ENCODE measurements around the gene ASGR2. TPM values are rescaled to one million over a fixed set of nuclear protein-coding genes. Genes with fewer than 3 reads are reported as not detected.

ASGR2 gene
- total and polyA plus RNA-seq, 7 experiments from 2014 or later, result 0.27 to 15.0 (median 1.9) TPM; not detected in 4

DNA sequence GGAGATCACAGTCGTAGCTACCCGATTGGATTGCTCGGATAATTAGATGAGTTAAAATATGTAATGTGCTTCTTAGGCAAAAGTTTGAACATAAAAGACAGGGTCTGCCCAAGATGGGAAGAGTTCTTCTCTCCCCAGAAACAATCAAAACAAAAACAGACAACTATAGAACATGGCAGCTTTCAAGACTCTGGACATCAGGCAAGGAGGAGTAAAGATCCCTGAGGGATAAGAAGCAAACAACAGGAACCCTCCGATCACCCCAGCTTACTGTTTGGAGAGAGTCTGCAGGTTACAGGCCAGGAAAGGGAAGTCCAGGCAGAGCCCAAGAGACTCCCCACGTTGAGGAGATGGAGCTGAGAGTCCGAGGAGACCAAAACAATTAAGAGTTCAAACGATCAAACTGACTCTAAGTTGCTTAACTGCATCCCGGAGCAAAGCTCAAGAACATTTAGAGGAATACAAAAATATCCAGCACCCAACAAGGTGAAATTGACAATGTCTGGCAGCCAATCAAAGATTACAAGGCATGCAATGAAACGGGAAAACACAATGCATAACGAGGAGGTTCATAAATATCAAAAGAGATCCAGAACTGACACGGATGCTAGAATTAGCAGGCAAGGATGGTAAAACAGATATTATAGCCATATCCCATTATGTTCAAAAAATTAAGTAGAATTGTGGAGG lies 3.9 kb downstream of the ASGR2 start:
- Mint-ChIP-seq H3K4me3 (peak overlapping the region in 1 of 10 donors; percentile 56), H3K9me3 (peaks cover 0 to 5% (median 0%) of the 10 kb centered on the region in 11 donors), H3K27ac (no peak overlapping the region), H3K27me3 (peaks cover 0 to 6% (median 0%) of the 10 kb centered on the region in 5 donors), H3K4me1 (peaks cover 10 to 19% (median 12%) of the 10 kb centered on the region in 7 donors), H3K36me3 (no peaks in the 10 kb centered on the region)
- no peak overlapping the region for H3K4me3 ChIP-seq (ENCODE audit: low read length)
- ChIA-PET POLR2A (no interaction called here), CTCF (interaction anchor here (0.7 kb wide), 1 partner anchor 22 kb away, joined by 3 read pairs; no protein-coding TSS in a partner anchor)
- no peak for ATAC-seq
- no peak overlapping the region for H3K27ac ChIP-seq (ENCODE audit: low read depth, low read length)
- peaks cover 0 to 7% of the 10 kb centered on the region in 2 donors for H3K4me1 ChIP-seq (ENCODE audit: control insufficient read depth in 2 of 2, insufficient read depth in 2 of 2, low read length in 2 of 2)
- no peaks in the 10 kb centered on the region for H3K27me3 ChIP-seq (ENCODE audit: control insufficient read depth in 2 of 2, insufficient read depth in 2 of 2, low read length in 2 of 2)
- H3K36me3 ChIP-seq (ENCODE audit: control insufficient read depth in 2 of 3, insufficient read depth in 3 of 3, low read length in 3 of 3), result no peaks in the 10 kb centered on the region
- H3K9me3 ChIP-seq (ENCODE audit: control insufficient read depth in 2 of 3, low read length in 3 of 3), result no peaks in the 10 kb centered on the region
- intact Hi-C loops (cut with micrococcal nuclease), result no loop called here
- no peak for DNase-seq

DNA sequence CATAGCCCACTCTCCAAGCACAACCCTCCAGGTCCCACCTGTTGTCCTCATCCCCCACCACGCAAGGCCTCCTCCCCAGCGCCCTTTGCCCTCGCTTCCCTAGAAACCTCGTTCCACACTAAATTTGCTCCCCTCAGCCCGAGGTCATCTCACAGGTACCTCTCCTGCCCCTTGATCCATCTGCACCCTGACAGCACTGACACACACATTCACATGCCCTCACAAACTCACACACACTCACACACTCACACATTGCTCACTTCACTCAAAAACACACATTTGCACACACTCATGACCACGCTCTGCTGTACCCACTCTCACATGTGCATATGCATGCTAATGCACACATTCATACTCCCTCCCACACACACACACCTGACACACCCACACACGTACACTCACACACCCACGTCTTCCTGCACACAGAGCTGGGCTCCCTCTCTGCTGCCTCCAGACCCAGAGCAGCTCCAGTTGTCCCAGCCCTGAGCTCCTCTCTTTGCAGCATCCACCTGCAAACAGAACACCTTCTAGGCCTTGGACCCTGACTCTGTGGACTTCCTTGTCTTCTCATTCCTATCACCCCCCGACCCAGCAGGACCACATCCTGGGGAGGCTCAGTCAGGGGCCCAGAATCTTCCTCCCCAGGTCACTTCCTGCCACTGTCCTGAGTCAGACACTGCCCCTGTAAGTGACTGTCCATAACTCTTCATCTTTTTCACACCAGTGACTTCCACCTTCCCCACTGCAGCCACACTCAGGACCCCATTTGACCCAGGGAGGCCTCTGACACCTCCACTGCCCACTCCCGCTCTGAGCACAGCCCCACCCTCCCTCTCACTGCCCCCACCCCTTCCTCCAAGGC lies 4.9 kb downstream of the ASGR2 start:
- Histone ChIP-seq H3K36me3 (ENCODE audit: control insufficient read depth in 2 of 3, insufficient read depth in 3 of 3, low read length in 3 of 3) (no peaks in the 10 kb centered on the region), H3K4me1 (ENCODE audit: control insufficient read depth in 2 of 2, insufficient read depth in 2 of 2, low read length in 2 of 2) (peaks cover 0 to 7% of the 10 kb centered on the region in 2 donors), H3K27me3 (ENCODE audit: control insufficient read depth in 2 of 2, insufficient read depth in 2 of 2, low read length in 2 of 2) (no peaks in the 10 kb centered on the region), H3K9me3 (ENCODE audit: control insufficient read depth in 2 of 3, low read length in 3 of 3) (no peaks in the 10 kb centered on the region), H3K27ac (ENCODE audit: low read depth, low read length) (no peak overlapping the region), H3K4me3 (ENCODE audit: low read length) (no peak overlapping the region)
- DNase-seq, result no peak
- peaks cover 0 to 6% (median 0%) of the 10 kb centered on the region in 5 donors for H3K27me3 Mint-ChIP-seq
- ChIA-PET POLR2A (no interaction called here), CTCF (interaction anchor here (0.7 kb wide), 1 partner anchor 23 kb away, joined by 3 read pairs; no protein-coding TSS in a partner anchor)
- peak overlapping the region in 2 of 10 donors; percentile 21 to 56 for H3K4me3 Mint-ChIP-seq
- H3K9me3 Mint-ChIP-seq, result peaks cover 0 to 5% (median 0%) of the 10 kb centered on the region in 11 donors
- H3K27ac Mint-ChIP-seq, result peak overlapping the region in 2 of 9 donors; percentile 1 to 52
- peaks cover 10 to 17% (median 12%) of the 10 kb centered on the region in 7 donors for H3K4me1 Mint-ChIP-seq
- no peaks in the 10 kb centered on the region for H3K36me3 Mint-ChIP-seq
- ATAC-seq, result no peak
- intact Hi-C loops (cut with micrococcal nuclease), result no loop called here

DNA sequence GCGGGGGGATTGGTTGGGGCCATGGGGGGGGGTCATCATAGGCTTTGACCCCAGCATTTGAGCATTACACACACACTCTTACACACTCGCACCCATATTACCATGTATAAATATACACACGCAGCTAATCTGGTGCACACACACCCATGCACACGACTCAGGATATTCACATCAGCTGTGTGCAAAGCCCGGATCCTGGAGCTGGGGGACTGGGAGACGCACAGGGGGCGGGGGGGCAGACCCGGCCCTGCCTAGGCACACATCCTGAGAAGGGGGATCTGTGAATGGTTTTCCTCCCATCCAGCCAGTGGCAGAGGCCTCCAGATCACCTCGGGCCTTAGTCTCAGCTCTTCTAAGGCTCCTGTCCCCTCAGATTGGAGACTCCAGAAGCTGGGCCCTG lies 5.6 kb downstream of the ASGR2 start:
- ChIA-PET POLR2A (no interaction called here), CTCF (no interaction called here)
- intact Hi-C loops (cut with micrococcal nuclease), result no loop called here
- Histone ChIP-seq H3K4me3 (ENCODE audit: low read length) (no peak overlapping the region), H3K4me1 (ENCODE audit: control insufficient read depth in 2 of 2, insufficient read depth in 2 of 2, low read length in 2 of 2) (peaks cover 0 to 7% of the 10 kb centered on the region in 2 donors), H3K36me3 (ENCODE audit: control insufficient read depth in 2 of 3, insufficient read depth in 3 of 3, low read length in 3 of 3) (no peaks in the 10 kb centered on the region), H3K9me3 (ENCODE audit: control insufficient read depth in 2 of 3, low read length in 3 of 3) (no peaks in the 10 kb centered on the region), H3K27me3 (ENCODE audit: control insufficient read depth in 2 of 2, insufficient read depth in 2 of 2, low read length in 2 of 2) (no peaks in the 10 kb centered on the region), H3K27ac (ENCODE audit: low read depth, low read length) (no peak overlapping the region)
- Mint-ChIP-seq H3K27ac (peak overlapping the region in 1 of 9 donors; percentile 1), H3K9me3 (peaks cover 0 to 5% (median 0%) of the 10 kb centered on the region in 11 donors), H3K4me1 (peaks cover 10 to 17% (median 12%) of the 10 kb centered on the region in 7 donors), H3K4me3 (no peak overlapping the region), H3K36me3 (no peaks in the 10 kb centered on the region), H3K27me3 (peaks cover 0 to 6% (median 0%) of the 10 kb centered on the region in 5 donors)
- no peak for DNase-seq
- no peak for ATAC-seq

DNA sequence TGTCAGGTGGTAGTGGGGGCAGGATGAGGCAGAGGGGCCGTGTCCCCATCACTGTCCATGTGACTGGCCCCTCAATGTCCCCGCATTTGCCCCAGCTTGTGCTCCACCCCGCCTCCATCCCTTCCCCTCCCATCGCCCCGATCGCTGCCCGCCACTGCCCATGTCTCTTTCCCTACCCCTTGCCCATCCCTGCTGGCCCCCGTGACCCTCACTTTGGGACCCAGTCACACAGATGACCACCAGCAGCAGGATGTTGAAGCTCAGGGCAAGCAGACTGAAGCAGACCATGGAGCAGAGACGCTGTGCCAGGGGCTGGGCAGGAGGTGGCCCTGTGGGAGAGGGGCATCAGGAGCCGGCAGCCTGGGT lies 6.1 kb downstream of the ASGR2 start:
- H3K4me1 Mint-ChIP-seq, result peaks cover 10 to 17% (median 12%) of the 10 kb centered on the region in 7 donors
- H3K27me3 Mint-ChIP-seq, result peaks cover 0 to 6% (median 0%) of the 10 kb centered on the region in 5 donors
- ChIA-PET POLR2A (no interaction called here), CTCF (no interaction called here)
- intact Hi-C loops (cut with micrococcal nuclease), result no loop called here
- H3K27ac ChIP-seq (ENCODE audit: low read depth, low read length), result no peak overlapping the region
- no peaks in the 10 kb centered on the region for H3K36me3 ChIP-seq (ENCODE audit: control insufficient read depth in 2 of 3, insufficient read depth in 3 of 3, low read length in 3 of 3)
- H3K4me3 Mint-ChIP-seq, result no peak overlapping the region
- H3K4me3 ChIP-seq (ENCODE audit: low read length), result no peak overlapping the region
- DNase-seq (no peak), ATAC-seq (no peak)
- no peaks in the 10 kb centered on the region for H3K9me3 ChIP-seq (ENCODE audit: control insufficient read depth in 2 of 3, low read length in 3 of 3)
- H3K4me1 ChIP-seq (ENCODE audit: control insufficient read depth in 2 of 2, insufficient read depth in 2 of 2, low read length in 2 of 2), result peaks cover 0 to 7% of the 10 kb centered on the region in 2 donors
- H3K36me3 Mint-ChIP-seq, result no peaks in the 10 kb centered on the region
- H3K9me3 Mint-ChIP-seq, result peaks cover 0 to 5% (median 0%) of the 10 kb centered on the region in 11 donors
- no peaks in the 10 kb centered on the region for H3K27me3 ChIP-seq (ENCODE audit: control insufficient read depth in 2 of 2, insufficient read depth in 2 of 2, low read length in 2 of 2)
- H3K27ac Mint-ChIP-seq, result no peak overlapping the region

DNA sequence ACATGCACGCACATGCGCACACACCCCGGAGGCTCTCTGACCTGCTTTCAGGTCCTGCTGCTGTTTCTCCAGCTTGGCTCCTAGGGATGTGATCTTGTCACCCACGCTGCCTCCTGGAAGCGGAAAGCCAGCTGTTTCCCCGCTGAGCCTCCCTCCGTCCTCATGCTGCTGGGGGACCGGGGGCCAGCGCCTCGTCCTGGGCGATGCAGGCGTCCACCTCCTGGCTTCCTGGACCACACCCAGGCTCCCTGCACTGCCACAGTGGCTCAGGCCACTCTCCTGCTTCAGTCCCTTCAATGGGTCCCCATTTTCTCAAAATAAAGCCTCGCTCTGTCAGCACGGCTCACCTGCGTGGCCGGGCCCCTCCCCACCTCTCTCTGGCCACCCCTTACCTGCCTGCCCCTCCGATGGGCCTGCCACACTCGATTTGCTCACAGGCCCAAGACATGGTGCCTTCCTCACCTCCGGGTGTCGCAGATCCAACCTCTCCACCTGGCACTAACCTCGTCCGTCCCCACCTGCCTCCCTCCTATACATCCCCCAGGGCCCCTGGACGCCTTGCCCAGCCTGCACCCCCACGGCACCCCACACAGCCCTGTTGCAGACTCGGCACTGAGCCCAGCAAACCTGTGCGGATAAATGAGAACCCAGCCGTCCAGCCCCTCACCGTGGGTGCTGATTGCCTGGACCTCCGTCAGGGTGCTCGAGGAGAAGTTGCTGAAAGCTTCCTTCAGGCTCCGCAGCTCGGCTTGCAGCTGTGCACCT lies 6.6 kb downstream of the ASGR2 start:
- Mint-ChIP-seq H3K36me3 (no peaks in the 10 kb centered on the region), H3K4me3 (no peak overlapping the region), H3K9me3 (peaks cover 0 to 5% (median 0%) of the 10 kb centered on the region in 11 donors), H3K4me1 (peaks cover 10 to 17% (median 12%) of the 10 kb centered on the region in 7 donors), H3K27me3 (peaks cover 0 to 6% (median 0%) of the 10 kb centered on the region in 5 donors), H3K27ac (no peak overlapping the region)
- Histone ChIP-seq H3K27me3 (ENCODE audit: control insufficient read depth in 2 of 2, insufficient read depth in 2 of 2, low read length in 2 of 2) (no peaks in the 10 kb centered on the region), H3K4me1 (ENCODE audit: control insufficient read depth in 2 of 2, insufficient read depth in 2 of 2, low read length in 2 of 2) (peaks cover 0 to 7% of the 10 kb centered on the region in 2 donors), H3K9me3 (ENCODE audit: control insufficient read depth in 2 of 3, low read length in 3 of 3) (no peaks in the 10 kb centered on the region), H3K4me3 (ENCODE audit: low read length) (no peak overlapping the region), H3K27ac (ENCODE audit: low read depth, low read length) (no peak overlapping the region), H3K36me3 (ENCODE audit: control insufficient read depth in 2 of 3, insufficient read depth in 3 of 3, low read length in 3 of 3) (no peaks in the 10 kb centered on the region)
- ChIA-PET POLR2A (no interaction called here), CTCF (no interaction called here)
- ATAC-seq (no peak), DNase-seq (no peak)
- intact Hi-C loops (cut with micrococcal nuclease), result no loop called here

DNA sequence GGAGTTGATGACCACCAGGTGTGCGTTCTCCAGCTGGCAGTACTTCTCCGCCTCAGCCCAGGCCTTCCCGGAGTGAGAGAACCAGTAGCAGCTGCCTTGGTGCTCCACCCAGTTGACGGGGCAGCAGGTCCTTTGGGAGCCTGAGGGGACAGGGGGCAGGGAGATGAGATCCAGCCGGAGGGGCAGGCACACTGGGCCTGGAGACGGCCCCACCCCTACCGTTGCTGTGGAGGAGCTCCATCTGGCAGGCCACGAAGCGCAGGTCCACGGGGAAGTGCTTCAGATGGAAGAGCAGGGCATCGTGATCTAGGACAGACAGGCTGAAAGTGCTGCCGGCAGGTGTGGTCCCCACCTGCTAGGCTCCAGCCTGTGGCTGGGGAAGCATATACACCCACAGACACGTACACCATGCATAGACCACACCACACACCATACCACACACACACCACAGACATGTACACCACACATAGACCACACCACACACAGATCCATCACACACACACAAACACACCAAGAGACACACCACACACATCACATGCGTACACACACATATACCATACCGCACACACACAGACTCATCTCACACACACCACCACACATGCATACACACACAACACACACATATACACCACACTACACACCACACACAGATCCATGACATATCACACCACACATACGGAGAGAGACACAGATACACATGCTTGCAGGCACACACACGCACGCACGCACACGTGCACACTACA lies 7.4 kb downstream of the ASGR2 start:
- Histone ChIP-seq H3K36me3 (ENCODE audit: control insufficient read depth in 2 of 3, insufficient read depth in 3 of 3, low read length in 3 of 3) (no peaks in the 10 kb centered on the region), H3K4me1 (ENCODE audit: control insufficient read depth in 2 of 2, insufficient read depth in 2 of 2, low read length in 2 of 2) (peaks cover 0 to 7% of the 10 kb centered on the region in 2 donors), H3K27ac (ENCODE audit: low read depth, low read length) (no peak overlapping the region), H3K27me3 (ENCODE audit: control insufficient read depth in 2 of 2, insufficient read depth in 2 of 2, low read length in 2 of 2) (no peaks in the 10 kb centered on the region), H3K4me3 (ENCODE audit: low read length) (no peak overlapping the region), H3K9me3 (ENCODE audit: control insufficient read depth in 2 of 3, low read length in 3 of 3) (no peaks in the 10 kb centered on the region)
- Mint-ChIP-seq H3K4me1 (peaks cover 10 to 17% (median 12%) of the 10 kb centered on the region in 7 donors), H3K4me3 (no peak overlapping the region), H3K9me3 (peaks cover 0 to 5% (median 0%) of the 10 kb centered on the region in 11 donors), H3K36me3 (no peaks in the 10 kb centered on the region), H3K27ac (no peak overlapping the region), H3K27me3 (peaks cover 0 to 6% (median 0%) of the 10 kb centered on the region in 5 donors)
- ChIA-PET POLR2A (no interaction called here), CTCF (no interaction called here)
- DNase-seq, result no peak
- ATAC-seq, result no peak
- intact Hi-C loops (cut with micrococcal nuclease), result no loop called here

Measured in naive thymus-derived CD4-positive, alpha-beta T cell (primary cell).